ENCODE measurements around the gene SEC61G.

- TF ChIP-seq POLR2A (IDR thresholded peaks at IDR 0.05) (no peak), CTCF (IDR thresholded peaks at IDR 0.05) (no peak)
Observed at GRCh38 chr7:54798530-54798929, 39.5 kb upstream of the SEC61G start.

Data from thyroid gland (tissue), 4 donors.